A549 (cell line): ENCODE results near the gene OGDHL. TPM values are rescaled to one million over a fixed set of nuclear protein-coding genes. Genes with fewer than 3 reads are reported as not detected.

Source experiments
- ATAC-seq, 2 experiments: fragments of 200-7000 bp in 1 of 2; fragments of >200 bp in 1 of 2; cut with Nextera tagmentation in 1 of 2; cut with Tn5 transposase in 1 of 2; 3 replicates each; pipeline versions ENCODE4 v1.8.0 to v1.9.1; 2018 to 2020; ENCODE audit warnings: mild to moderate bottlenecking in 1 of 2, moderate library complexity in 1 of 2
- CTCF ChIA-PET: fragments of 300-600 bp; sonication (Branson Sonifier 250); formaldehyde crosslinking; extraction: SDS; loops from one replicate; lab custom pipeline; 2021; ENCODE audit warnings: antibody characterized with exemption, inconsistent platforms; lab: Yijun Ruan, JAX
- POLR2A ChIA-PET: fragments of 350-600 bp; formaldehyde crosslinking; extraction: SDS; loops from one replicate; lab custom pipeline; 2021; ENCODE audit warnings: antibody characterized with exemption, inconsistent platforms; lab: Yijun Ruan, JAX
- DNase-seq, 2 experiments: peaks; one replicate each; pipeline versions ENCODE4 v3.0.0 to v3.0.0-alpha.2; 2011 to 2016; ENCODE audit warnings: low read depth in 1 of 2, low spot score in 1 of 2
- FAIRE-seq: peaks from 2 replicates; lab custom pipeline; 2011; peaks lifted over from hg19 to GRCh38; lab: Jason Lieb, UNC
- H3K27ac ChIP-seq, 2 experiments: fragments of >200 bp; sonication (Bioruptor Twin); formaldehyde crosslinking; 3 replicates each; pipeline ENCODE4 v1.5.1; 2016 to 2017
- H3K4me1 ChIP-seq: fragments of >200 bp; sonication (Bioruptor Twin); formaldehyde crosslinking; 3 replicates; pipeline ENCODE4 v1.6.1; 2016
- H3K4me2 ChIP-seq: fragments of >200 bp; sonication (Bioruptor Twin); formaldehyde crosslinking; 3 replicates; pipeline ENCODE4 v1.6.1; 2016
- H3K4me3 ChIP-seq: fragments of >200 bp; sonication (Bioruptor Twin); formaldehyde crosslinking; 3 replicates; pipeline ENCODE4 v1.5.1; 2016
- H3K9me3 ChIP-seq: fragments of >200 bp; sonication (Bioruptor Twin); formaldehyde crosslinking; 3 replicates; pipeline ENCODE4 v1.6.1; 2016
- BCL3 ChIP-seq: fragments of >200 bp; sonication (Bioruptor Twin); formaldehyde crosslinking; IDR thresholded peaks from 3 replicates; pipeline ENCODE4 v1.6.1; 2016
- CBX2 ChIP-seq: fragments of 200-600 bp; sonication (generic); IDR thresholded peaks from 2 replicates; pipeline ENCODE4 v1.6.1; 2016; ENCODE audit warnings: low read depth, mild to moderate bottlenecking, borderline replicate concordance
- CEBPB ChIP-seq, 2 experiments: fragments of >200 bp in 1 of 2; sonication (Bioruptor Twin) in 1 of 2; formaldehyde crosslinking in 1 of 2; IDR thresholded peaks; 2 replicates each; pipeline ENCODE4 v1.6.1; 2012 to 2016
- CTCF ChIP-seq: fragments of >200 bp; sonication (Bioruptor Twin); formaldehyde crosslinking; IDR thresholded peaks from 3 replicates; pipeline ENCODE4 v1.5.1; 2016
- EHF ChIP-seq: fragments of 250-450 bp; sonication (Bioruptor Pico); IDR thresholded peaks from 2 replicates; pipeline ENCODE4 v1.5.0; 2020; ENCODE audit warnings: mild to moderate bottlenecking
- ESRRA ChIP-seq: fragments of 150-350 bp; IDR thresholded peaks from 2 replicates; pipeline ENCODE4 v1.6.1; 2014; ENCODE audit warnings: mild to moderate bottlenecking, low read length, borderline replicate concordance
- FOSB ChIP-seq: fragments of 250-450 bp; sonication (Bioruptor Pico); IDR thresholded peaks from 2 replicates; pipeline ENCODE4 v1.5.0; 2020; ENCODE audit warnings: mild to moderate bottlenecking, moderate library complexity
- GATA3 ChIP-seq: IDR thresholded peaks from 2 replicates; pipeline ENCODE4 v1.6.1; 2012; ENCODE audit warnings: borderline replicate concordance
- HEYL ChIP-seq: fragments of 250-450 bp; sonication (Bioruptor Pico); IDR thresholded peaks from 2 replicates; pipeline ENCODE4 v1.8.0; 2021; ENCODE audit warnings: mild to moderate bottlenecking, moderate library complexity
- HOXA7 ChIP-seq: fragments of 250-450 bp; sonication (Bioruptor Pico); IDR thresholded peaks from 2 replicates; pipeline ENCODE4 v1.5.0; 2020; ENCODE audit warnings: mild to moderate bottlenecking, moderate library complexity
- JUN ChIP-seq, 2 experiments: fragments of >200 bp; sonication (Bioruptor Twin); formaldehyde crosslinking; IDR thresholded peaks; 2 replicates in 1 of 2; 3 replicates in 1 of 2; pipeline ENCODE4 v1.6.1; 2016 to 2017
- JUNB ChIP-seq: fragments of >200 bp; sonication (Bioruptor Twin); formaldehyde crosslinking; IDR thresholded peaks from 2 replicates; pipeline ENCODE4 v1.6.1; 2016
- KDM1A ChIP-seq: fragments of 200-600 bp; sonication (generic); IDR thresholded peaks from 2 replicates; pipeline ENCODE4 v1.6.1; 2016; ENCODE audit warnings: low read depth, mild to moderate bottlenecking
- RARB ChIP-seq: fragments of 250-450 bp; sonication (Bioruptor Pico); IDR thresholded peaks from 2 replicates; pipeline ENCODE4 v1.8.0; 2021; ENCODE audit warnings: mild to moderate bottlenecking, moderate library complexity
- REST ChIP-seq: fragments of 200-600 bp; sonication (generic); IDR thresholded peaks from 2 replicates; pipeline ENCODE4 v1.6.1; 2016; ENCODE audit warnings: antibody characterized with exemption, mild to moderate bottlenecking, moderate library complexity
- TFCP2L1 ChIP-seq: fragments of 250-450 bp; sonication (Bioruptor Pico); IDR thresholded peaks from 2 replicates; pipeline ENCODE4 v1.5.0; 2021; ENCODE audit warnings: mild to moderate bottlenecking
- USF2 ChIP-seq: fragments of 450-650 bp; IDR thresholded peaks from 2 replicates; pipeline ENCODE4 v1.6.1; 2014; ENCODE audit warnings: antibody characterized with exemption
- ZC3H11A ChIP-seq: fragments of 450-650 bp; IDR thresholded peaks from 2 replicates; pipeline ENCODE4 v1.6.1; 2014; ENCODE audit warnings: antibody characterized with exemption, mild to moderate bottlenecking
- ZNF302 ChIP-seq: fragments of 250-450 bp; sonication (Bioruptor Pico); IDR thresholded peaks from 2 replicates; pipeline ENCODE4 v1.9.0; 2021; ENCODE audit warnings: inconsistent platforms, mild to moderate bottlenecking, moderate library complexity
- WGBS: methylation state at CpG from one replicate; pipeline ENCODE4 v1.1.6; 2017; ENCODE audit errors: missing lambda C conversion rate; 5-methylcytosine and 5-hydroxymethylcytosine counted together
- polyA plus RNA-seq, 4 experiments: library from polyadenylated mRNA; depleted of rRNA in 3 of 4; stranded (reverse); fragments of >200 nt; fragmentation: RNase III in 1 of 4; extraction: RNeasy Plus Mini Kit Qiagen cat#74134 plus additional on column Dnase treatment in 1 of 4; gene quantifications; 2 replicates in 3 of 4; 3 replicates in 1 of 4; pipeline ENCODE4 v1.2.3, GENCODE V29; 2011 to 2017
- TF ChIP-seq, protein P1 (sequence below): fragments of 150-350 bp; IDR thresholded peaks from 2 replicates; pipeline ENCODE4 v1.6.1; 2014; ENCODE audit warnings: low read depth, mild to moderate bottlenecking, low read length

The OGDHL gene
- polyA plus RNA-seq, 2 of the 4 experiments (the other 2 are of a cell fraction), result 0.06 to 0.22 TPM

GRCh38 chr10:49749144-49749543 lies 13.0 kb downstream of the OGDHL start (continued):
- TF ChIP-seq USF2 (no peak), REST (no peak)

DNA sequence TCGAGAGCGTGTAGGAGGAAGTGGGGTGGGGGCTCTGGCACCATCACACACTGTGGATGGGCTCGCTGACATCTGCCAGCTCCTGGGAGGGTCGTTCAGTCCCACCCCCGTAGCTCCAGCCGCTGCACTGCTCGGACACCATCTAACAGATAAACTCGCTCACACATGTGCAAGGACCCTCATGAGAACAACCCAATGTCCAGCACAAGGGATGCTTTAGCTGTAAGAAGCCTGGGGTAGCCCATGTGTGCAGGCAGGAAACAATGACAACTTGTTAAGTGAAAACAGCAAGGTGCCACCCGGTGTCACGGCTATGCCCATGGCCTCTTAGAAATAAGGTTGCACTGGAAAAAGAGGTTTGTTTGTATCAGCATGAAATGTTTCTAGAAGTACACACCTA lies 14.1 kb downstream of the OGDHL start:
- 23% methylated on average over 10 of the region's 10 CpGs for WGBS
- FAIRE-seq, result no peak

DNA sequence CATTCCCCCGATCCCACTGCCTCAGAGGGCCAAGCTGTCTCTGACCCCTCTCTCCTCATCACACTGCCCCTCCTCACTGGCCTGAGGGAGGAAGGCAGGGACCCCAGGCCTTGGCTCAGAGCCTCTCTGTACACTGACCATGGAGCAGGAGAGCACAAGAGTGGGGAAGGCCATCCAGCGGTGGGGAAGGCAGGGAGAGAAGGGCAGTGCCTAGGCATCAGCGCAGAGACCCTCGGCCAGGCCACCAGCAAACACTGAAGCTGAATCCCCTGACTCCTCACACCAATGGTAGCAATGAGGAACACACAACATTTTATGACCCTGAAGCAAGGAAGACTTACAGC lies 14.8 kb downstream of the OGDHL start:
- H3K27ac ChIP-seq, result no peak overlapping the region
- ATAC-seq (no peak), DNase-seq (no peak)
- WGBS, result 27% methylated on average over 4 of the region's 4 CpGs
- no peaks in the 10 kb centered on the region for H3K4me1 ChIP-seq
- H3K4me2 ChIP-seq, result no peak overlapping the region
- TF ChIP-seq TFCP2L1 (CRISPR knock-in tag) (no peak), ZNF302 (CRISPR knock-in tag) (no peak), GATA3 (no peak), CTCF (no peak), HEYL (CRISPR knock-in tag) (no peak), JUN (IDR thresholded peaks at IDR 0.05) (no peak), RARB (no peak), ZC3H11A (no peak), KDM1A (no peak), CEBPB (IDR thresholded peaks at IDR 0.05) (no peak), JUNB (no peak), BCL3 (no peak), EHF (no peak), ESRRA (no peak), USF2 (no peak), HOXA7 (CRISPR knock-in tag) (no peak), FOSB (no peak)
- TF ChIP-seq, protein P1, sequence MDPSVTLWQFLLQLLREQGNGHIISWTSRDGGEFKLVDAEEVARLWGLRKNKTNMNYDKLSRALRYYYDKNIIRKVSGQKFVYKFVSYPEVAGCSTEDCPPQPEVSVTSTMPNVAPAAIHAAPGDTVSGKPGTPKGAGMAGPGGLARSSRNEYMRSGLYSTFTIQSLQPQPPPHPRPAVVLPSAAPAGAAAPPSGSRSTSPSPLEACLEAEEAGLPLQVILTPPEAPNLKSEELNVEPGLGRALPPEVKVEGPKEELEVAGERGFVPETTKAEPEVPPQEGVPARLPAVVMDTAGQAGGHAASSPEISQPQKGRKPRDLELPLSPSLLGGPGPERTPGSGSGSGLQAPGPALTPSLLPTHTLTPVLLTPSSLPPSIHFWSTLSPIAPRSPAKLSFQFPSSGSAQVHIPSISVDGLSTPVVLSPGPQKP, result no peak
- TF ChIP-seq, all 56 proteins: peak for 0
- Histone ChIP-seq H3K9me3 (no peaks in the 10 kb centered on the region), H3K4me3 (no peak overlapping the region)
- ChIA-PET POLR2A (no interaction called here), CTCF (no interaction called here)
- FAIRE-seq, result no peak

More for the DNA sequence above, 14.1 kb downstream of the OGDHL start:
- no peak overlapping the region for H3K4me3 ChIP-seq
- no peaks in the 10 kb centered on the region for H3K4me1 ChIP-seq
- no peak overlapping the region for H3K27ac ChIP-seq
- POLR2A ChIA-PET, result no interaction called here
- TF ChIP-seq CBX2, result no peak
- TF ChIP-seq, all 56 proteins: peak for 0
- ATAC-seq, result no peak
- Histone ChIP-seq H3K4me2 (no peak overlapping the region), H3K9me3 (no peaks in the 10 kb centered on the region)
- CTCF ChIA-PET, result interaction anchor here (1.0 kb wide), 1 partner anchor 23 kb away, joined by 3 read pairs; no protein-coding TSS in a partner anchor
- DNase-seq, result no peak
